HepG2 (cell line): Measurements from ENCODE around the gene IL1RL2. TPM values are rescaled to one million over a fixed set of nuclear protein-coding genes. Genes with fewer than 3 reads are reported as not detected.
A peak's percentile ranks its signal among the peaks of the same experiment; 100 is the strongest.

Experiments
- ARNTL ChIP-seq: sonication (generic); formaldehyde crosslinking; IDR thresholded peaks from 2 replicates; pipeline ENCODE4 v1.4.0; 2020; ENCODE audit warnings: mild to moderate bottlenecking, missing genetic modification reagents
- ATF7-NPFF ChIP-seq: sonication (generic); formaldehyde crosslinking; IDR thresholded peaks from 2 replicates; pipeline ENCODE4 v1.8.1; 2023; ENCODE audit warnings: mild to moderate bottlenecking, low read depth, missing genetic modification reagents, moderate library complexity
- BCL6 ChIP-seq: IDR thresholded peaks from 2 replicates; pipeline ENCODE4 v1.6.1; 2016; ENCODE audit warnings: missing genetic modification reagents, missing compliant biosample characterization
- BRD4 ChIP-seq: sonication (generic); formaldehyde crosslinking; IDR thresholded peaks from 2 replicates; pipeline ENCODE4 v1.4.0; 2020; ENCODE audit warnings: missing genetic modification reagents
- CREB1 ChIP-seq, 2 experiments: fragments of 450-650 bp in 1 of 2; IDR thresholded peaks; 2 replicates each; pipeline ENCODE4 v1.6.1; 2016 to 2017; ENCODE audit warnings: control low read depth in 1 of 2, mild to moderate bottlenecking in 1 of 2, missing compliant biosample characterization in 1 of 2, missing genetic modification characterization in 1 of 2
- ELF1 ChIP-seq: sonication (generic); formaldehyde crosslinking; IDR thresholded peaks from 2 replicates; pipeline ENCODE4 v1.4.0; 2020; ENCODE audit warnings: missing genetic modification reagents
- HCFC1 ChIP-seq: fragments of 150-350 bp; IDR thresholded peaks from 2 replicates; pipeline ENCODE4 v1.6.1; 2014; ENCODE audit warnings: low read depth, low read length
- KDM2A ChIP-seq: sonication (generic); formaldehyde crosslinking; IDR thresholded peaks from 2 replicates; pipeline ENCODE4 v1.4.0; 2020; ENCODE audit warnings: low read depth, missing genetic modification reagents, borderline replicate concordance
- KMT2A ChIP-seq: sonication (generic); formaldehyde crosslinking; IDR thresholded peaks from 2 replicates; pipeline ENCODE4 v1.4.0; 2020; ENCODE audit warnings: missing genetic modification reagents
- MBD4 ChIP-seq: IDR thresholded peaks from 2 replicates; pipeline ENCODE4 v1.6.1; 2012; ENCODE audit warnings: low read length, inconsistent platforms, borderline replicate concordance
- MEF2D ChIP-seq: sonication (generic); formaldehyde crosslinking; IDR thresholded peaks from 2 replicates; pipeline ENCODE4 v1.5.1; 2020; ENCODE audit warnings: mild to moderate bottlenecking, missing genetic modification reagents
- MIXL1 ChIP-seq: IDR thresholded peaks from 2 replicates; pipeline ENCODE4 v1.6.1; 2016
- NFYB ChIP-seq: sonication (generic); formaldehyde crosslinking; IDR thresholded peaks from 2 replicates; pipeline ENCODE4 v1.4.0; 2020; ENCODE audit warnings: missing genetic modification reagents
- NR2F6 ChIP-seq, 2 experiments: IDR thresholded peaks; 2 replicates each; pipeline ENCODE4 v1.6.1; 2016; ENCODE audit warnings: antibody characterized with exemption in 1 of 2, mild to moderate bottlenecking in 1 of 2
- PLRG1 ChIP-seq: fragments of 450-650 bp; conservative IDR thresholded peaks from 2 replicates; pipeline ENCODE4 v1.6.1; 2016
- SMAD3 ChIP-seq: sonication (generic); formaldehyde crosslinking; IDR thresholded peaks from 2 replicates; pipeline ENCODE4 v1.4.0; 2020; ENCODE audit warnings: missing genetic modification reagents
- ZBTB38 ChIP-seq: sonication (generic); formaldehyde crosslinking; IDR thresholded peaks from 2 replicates; pipeline ENCODE4 v1.5.1; 2020; ENCODE audit warnings: mild to moderate bottlenecking, missing genetic modification reagents
- ZFY ChIP-seq: sonication (generic); formaldehyde crosslinking; IDR thresholded peaks from 2 replicates; pipeline ENCODE4 v1.4.0; 2020; ENCODE audit warnings: missing genetic modification reagents
- ZNF83 ChIP-seq: sonication (generic); formaldehyde crosslinking; IDR thresholded peaks from 2 replicates; pipeline ENCODE4 v1.4.0; 2020; ENCODE audit warnings: missing genetic modification reagents, mild to moderate bottlenecking, borderline replicate concordance
- ZSCAN21 ChIP-seq: sonication (generic); formaldehyde crosslinking; IDR thresholded peaks from 2 replicates; pipeline ENCODE4 v1.8.0; 2022; ENCODE audit warnings: mild to moderate bottlenecking, missing genetic modification reagents, moderate library complexity, borderline replicate concordance
- polyA plus RNA-seq, 8 experiments: library from polyadenylated mRNA; depleted of rRNA in 3 of 8; stranded (reverse) in 7 of 8; unstranded in 1 of 8; fragments of >200 nt; fragmentation: Illumina TruSeq in 4 of 8; extraction: Trizol in 4 of 8; gene quantifications; 2 replicates each; pipeline versions ENCODE4 v1.2.1 to v1.2.3, GENCODE V29; 2011 to 2016; ENCODE audit warnings: low read depth in 4 of 8, missing spikeins in 1 of 8, mixed read lengths in 1 of 8; ENCODE audit not compliant: insufficient read depth in 1 of 8
- total RNA-seq, 5 experiments: library from RNA; depleted of rRNA; stranded (reverse); fragments of >200 nt; fragmentation: Illumina TruSeq; extraction: Trizol; gene quantifications; 2 replicates each; pipeline ENCODE4 v1.2.3, GENCODE V29; 2016; ENCODE audit warnings: low read depth in 1 of 5
- TF ChIP-seq, protein P1 (sequence below): sonication (generic); formaldehyde crosslinking; IDR thresholded peaks from 2 replicates; pipeline ENCODE4 v1.8.0; 2022; ENCODE audit warnings: mild to moderate bottlenecking, missing genetic modification reagents, borderline replicate concordance
- TF ChIP-seq, protein P2 (sequence below): sonication (generic); formaldehyde crosslinking; IDR thresholded peaks from 2 replicates; pipeline ENCODE4 v1.8.0; 2022; ENCODE audit warnings: low read depth, missing genetic modification reagents
- TF ChIP-seq, protein P3 (sequence below): sonication (generic); formaldehyde crosslinking; IDR thresholded peaks from 2 replicates; pipeline ENCODE4 v1.5.0; 2020; ENCODE audit warnings: mild to moderate bottlenecking, missing genetic modification reagents, borderline replicate concordance
- TF ChIP-seq, protein P4 (sequence below): sonication (generic); formaldehyde crosslinking; IDR thresholded peaks from 2 replicates; pipeline ENCODE4 v1.8.0; 2022; ENCODE audit warnings: mild to moderate bottlenecking, missing genetic modification reagents, moderate library complexity
- TF ChIP-seq, protein P5 (sequence below): sonication (generic); formaldehyde crosslinking; IDR thresholded peaks from 2 replicates; pipeline ENCODE4 v1.8.1; 2023; ENCODE audit warnings: mild to moderate bottlenecking, missing genetic modification reagents

Gene IL1RL2
- total and polyA plus RNA-seq, 2 of the 13 experiments (the other 11 are each of a cell fraction or from before 2014, with no cell fraction given), result 0.03 TPM; not detected in 1

DNA sequence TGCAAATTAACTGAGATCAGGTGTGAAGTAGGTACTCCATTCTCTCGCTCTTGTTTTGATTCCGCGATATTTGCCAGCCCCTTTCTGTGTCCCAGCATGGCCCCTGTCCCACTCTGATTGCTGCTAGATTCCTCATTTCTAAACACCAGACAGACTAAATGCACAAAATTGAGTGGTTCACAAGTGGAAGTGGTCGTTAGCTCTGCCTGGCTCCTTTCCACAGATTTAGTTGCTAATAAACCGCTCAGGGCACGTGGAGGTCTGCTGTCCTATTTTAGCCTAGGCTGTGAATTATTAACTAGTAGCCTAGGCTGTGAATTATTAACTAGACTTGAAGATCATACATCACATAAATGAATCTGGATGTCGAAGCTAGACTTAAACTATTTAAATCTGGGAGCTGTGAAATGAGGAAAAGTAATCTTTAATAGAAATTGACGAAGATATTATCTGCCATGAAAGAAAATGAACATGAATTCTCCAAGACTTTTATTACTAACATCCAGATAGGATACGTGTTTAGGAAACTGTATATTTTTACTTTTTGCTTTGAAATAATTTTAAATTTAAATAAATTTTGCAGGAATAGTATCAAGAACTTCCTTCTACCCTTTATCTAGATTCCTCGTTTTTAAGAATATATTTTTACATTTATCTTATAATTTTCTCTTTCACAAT is 3.7 kb downstream of the IL1RL2 start (continued):
- TF ChIP-seq, protein P1, sequence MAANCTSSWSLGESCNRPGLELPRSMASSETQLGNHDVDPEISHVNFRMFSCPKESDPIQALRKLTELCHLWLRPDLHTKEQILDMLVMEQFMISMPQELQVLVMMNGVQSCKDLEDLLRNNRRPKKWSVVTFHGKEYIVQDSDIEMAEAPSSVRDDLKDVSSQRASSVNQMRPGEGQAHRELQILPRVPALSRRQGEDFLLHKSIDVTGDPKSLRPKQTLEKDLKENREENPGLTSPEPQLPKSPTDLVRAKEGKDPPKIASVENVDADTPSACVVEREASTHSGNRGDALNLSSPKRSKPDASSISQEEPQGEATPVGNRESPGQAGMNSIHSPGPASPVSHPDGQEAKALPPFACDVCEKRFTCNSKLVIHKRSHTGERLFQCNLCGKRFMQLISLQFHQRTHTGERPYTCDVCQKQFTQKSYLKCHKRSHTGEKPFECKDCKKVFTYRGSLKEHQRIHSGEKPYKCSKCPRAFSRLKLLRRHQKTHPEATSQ, result peak; percentile 23; the same call in 1 of the 2 replicates
- TF ChIP-seq HCFC1 (no peak), ZFY (CRISPR knock-in tag) (no peak), MBD4 (no peak), PLRG1 (no peak), KDM2A (no peak), BCL6 (CRISPR knock-in tag) (peak; percentile 37; the same call in 1 of the 2 replicates), NR2F6 (IDR thresholded peaks at IDR 0.05) (no peak), NR2F6 (CRISPR knock-in tag; IDR thresholded peaks at IDR 0.05) (peak; percentile 31; the same call in 1 of the 2 replicates), ZNF83 (CRISPR knock-in tag) (no peak), MEF2D (CRISPR knock-in tag) (peak; percentile 89), ARNTL (CRISPR knock-in tag) (peak; percentile 49; the same call in 1 of the 2 replicates), ZSCAN21 (CRISPR knock-in tag) (no peak), BRD4 (CRISPR knock-in tag) (no peak), CREB1 (IDR thresholded peaks at IDR 0.05) (no peak), CREB1 (CRISPR knock-in tag; IDR thresholded peaks at IDR 0.05) (no peak), NFYB (no peak), SMAD3 (CRISPR knock-in tag) (peak; percentile 64; the same call in 1 of the 2 replicates), ELF1 (CRISPR knock-in tag) (peak; percentile 36; the same call in 1 of the 2 replicates), ATF7-NPFF (CRISPR knock-in tag) (no peak), MIXL1 (peak; percentile 67; the same call in 1 of the 2 replicates), ZBTB38 (0 out of 2 replicates have a peak, but pooled peaks have one; percentile 30), KMT2A (CRISPR knock-in tag) (0 out of 2 replicates have a peak, but pooled peaks have one; percentile 27)
- TF ChIP-seq, protein P2, sequence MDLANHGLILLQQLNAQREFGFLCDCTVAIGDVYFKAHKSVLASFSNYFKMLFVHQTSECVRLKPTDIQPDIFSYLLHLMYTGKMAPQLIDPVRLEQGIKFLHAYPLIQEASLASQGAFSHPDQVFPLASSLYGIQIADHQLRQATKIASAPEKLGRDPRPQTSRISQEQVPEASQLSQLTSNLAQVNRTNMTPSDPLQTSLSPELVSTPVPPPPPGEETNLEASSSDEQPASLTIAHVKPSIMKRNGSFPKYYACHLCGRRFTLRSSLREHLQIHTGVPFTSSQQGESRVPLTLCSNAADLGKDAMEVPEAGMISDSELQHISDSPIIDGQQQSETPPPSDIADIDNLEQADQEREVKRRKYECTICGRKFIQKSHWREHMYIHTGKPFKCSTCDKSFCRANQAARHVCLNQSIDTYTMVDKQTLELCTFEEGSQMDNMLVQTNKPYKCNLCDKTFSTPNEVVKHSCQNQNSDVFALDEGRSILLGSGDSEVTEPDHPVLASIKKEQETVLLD (CRISPR knock-in tag), result no peak
- TF ChIP-seq, protein P3, sequence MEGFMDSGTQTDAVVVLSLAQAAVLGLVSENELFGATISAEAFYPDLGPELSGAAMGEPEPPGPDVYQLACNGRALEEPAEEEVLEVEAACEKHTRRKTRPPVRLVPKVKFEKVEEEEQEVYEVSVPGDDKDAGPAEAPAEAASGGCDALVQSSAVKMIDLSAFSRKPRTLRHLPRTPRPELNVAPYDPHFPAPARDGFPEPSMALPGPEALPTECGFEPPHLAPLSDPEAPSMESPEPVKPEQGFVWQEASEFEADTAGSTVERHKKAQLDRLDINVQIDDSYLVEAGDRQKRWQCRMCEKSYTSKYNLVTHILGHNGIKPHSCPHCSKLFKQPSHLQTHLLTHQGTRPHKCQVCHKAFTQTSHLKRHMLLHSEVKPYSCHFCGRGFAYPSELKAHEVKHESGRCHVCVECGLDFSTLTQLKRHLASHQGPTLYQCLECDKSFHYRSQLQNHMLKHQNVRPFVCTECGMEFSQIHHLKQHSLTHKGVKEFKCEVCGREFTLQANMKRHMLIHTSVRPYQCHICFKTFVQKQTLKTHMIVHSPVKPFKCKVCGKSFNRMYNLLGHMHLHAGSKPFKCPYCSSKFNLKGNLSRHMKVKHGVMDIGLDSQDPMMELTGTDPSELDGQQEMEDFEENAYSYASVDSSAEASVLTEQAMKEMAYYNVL (CRISPR knock-in tag), result no peak
- TF ChIP-seq, protein P4, sequence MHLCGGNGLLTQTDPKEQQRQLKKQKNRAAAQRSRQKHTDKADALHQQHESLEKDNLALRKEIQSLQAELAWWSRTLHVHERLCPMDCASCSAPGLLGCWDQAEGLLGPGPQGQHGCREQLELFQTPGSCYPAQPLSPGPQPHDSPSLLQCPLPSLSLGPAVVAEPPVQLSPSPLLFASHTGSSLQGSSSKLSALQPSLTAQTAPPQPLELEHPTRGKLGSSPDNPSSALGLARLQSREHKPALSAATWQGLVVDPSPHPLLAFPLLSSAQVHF, result no peak
- TF ChIP-seq, protein P5, sequence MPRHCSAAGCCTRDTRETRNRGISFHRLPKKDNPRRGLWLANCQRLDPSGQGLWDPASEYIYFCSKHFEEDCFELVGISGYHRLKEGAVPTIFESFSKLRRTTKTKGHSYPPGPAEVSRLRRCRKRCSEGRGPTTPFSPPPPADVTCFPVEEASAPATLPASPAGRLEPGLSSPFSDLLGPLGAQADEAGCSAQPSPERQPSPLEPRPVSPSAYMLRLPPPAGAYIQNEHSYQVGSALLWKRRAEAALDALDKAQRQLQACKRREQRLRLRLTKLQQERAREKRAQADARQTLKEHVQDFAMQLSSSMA, result no peak
